Measurements from ENCODE around the gene TFB1M. TPM values are rescaled to one million over a fixed set of nuclear protein-coding genes. Genes with fewer than 3 reads are reported as not detected.

TFB1M gene
- polyA plus RNA-seq, 6 donors from 2014 or later, result 8.6 to 20.0 (median 14.9) TPM

DNA sequence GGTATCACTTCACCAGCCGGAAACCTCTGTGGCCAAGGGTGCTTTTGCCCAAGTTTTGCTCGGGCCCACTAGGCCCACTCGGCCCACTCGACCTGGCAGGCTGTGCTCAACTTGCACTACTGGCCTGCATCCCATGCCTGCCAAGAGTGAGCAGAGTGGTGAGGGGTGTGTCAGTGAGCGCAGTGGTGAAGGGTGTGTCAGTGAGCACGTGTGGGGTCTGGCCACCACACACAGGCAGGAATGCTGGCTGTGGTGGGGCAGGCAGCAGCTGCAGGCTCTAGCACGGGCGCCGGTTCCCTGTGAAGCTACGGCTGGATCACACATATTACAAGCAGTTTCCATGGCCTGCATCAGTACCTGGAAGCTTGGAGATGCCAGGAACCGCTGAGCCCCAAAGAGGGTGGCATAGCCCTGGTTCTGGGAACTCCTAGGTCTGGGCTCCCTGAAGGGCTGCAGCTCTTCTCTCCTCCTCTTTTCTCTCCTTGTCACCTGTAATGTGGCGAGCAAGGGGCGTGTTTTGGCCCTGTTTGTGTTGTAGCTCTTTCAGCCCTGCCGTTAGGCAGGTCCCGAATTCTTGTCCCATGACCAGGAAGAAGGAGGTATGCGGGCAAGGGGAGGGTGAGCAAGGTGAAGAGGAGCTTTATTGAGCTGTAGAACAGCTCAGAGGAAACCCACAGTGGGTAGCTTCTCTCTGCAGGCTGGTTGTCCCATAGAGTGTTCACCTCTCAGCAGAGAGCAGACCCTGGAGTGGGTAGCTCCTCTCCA lies 101.5 kb downstream of the TFB1M start:
- DNase-seq, result no peak
- Mint-ChIP-seq H3K27ac (no peak overlapping the region), H3K27me3 (peaks cover 0 to 6% (median 0%) of the 10 kb centered on the region in 3 donors), H3K4me3 (no peak overlapping the region), H3K4me1 (peaks cover 0 to 3% (median 0%) of the 10 kb centered on the region in 3 donors), H3K9me3 (peaks cover 0 to 3% (median 0%) of the 10 kb centered on the region in 7 donors), H3K36me3 (no peaks in the 10 kb centered on the region)
- ATAC-seq (ENCODE audit: low read depth in 2 of 2), result no peak

- DNase-seq (no peak), ATAC-seq (ENCODE audit: low read depth in 2 of 2) (no peak)
- Mint-ChIP-seq H3K27ac (no peak overlapping the region), H3K27me3 (peaks cover 0 to 6% (median 0%) of the 10 kb centered on the region in 3 donors), H3K36me3 (no peaks in the 10 kb centered on the region), H3K4me3 (no peak overlapping the region), H3K9me3 (peaks cover 0 to 3% (median 0%) of the 10 kb centered on the region in 7 donors), H3K4me1 (peaks cover 0 to 3% (median 0%) of the 10 kb centered on the region in 3 donors)
These were observed 102.2 kb downstream of the TFB1M start for GRCh38 chr6:155212106-155212505.

DNA sequence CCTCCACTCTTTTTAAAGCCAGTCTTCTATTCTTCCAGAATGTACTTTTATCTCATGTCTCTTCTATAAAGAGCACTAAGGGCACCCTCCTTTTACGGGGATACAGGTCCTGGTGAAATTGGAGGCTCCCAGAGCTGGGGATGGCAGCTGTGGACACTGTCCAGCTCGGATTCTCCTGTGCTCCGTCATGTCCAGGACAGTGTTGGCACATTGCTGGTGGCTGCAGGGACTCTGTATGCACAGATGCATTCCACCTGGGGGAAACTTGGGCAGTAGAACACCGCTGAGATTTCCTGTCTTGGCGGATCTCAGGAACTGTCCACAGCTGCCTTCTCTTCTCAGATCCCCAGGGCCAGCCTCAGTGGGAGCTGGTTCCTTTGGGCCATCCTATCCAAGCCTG lies 107.1 kb downstream of the TFB1M start:
- H3K4me3 Mint-ChIP-seq, result no peak overlapping the region

More for the DNA sequence above, 107.1 kb downstream of the TFB1M start:
- no peaks in the 10 kb centered on the region for H3K4me1 Mint-ChIP-seq
- no peaks in the 10 kb centered on the region for H3K36me3 Mint-ChIP-seq
- no peak for DNase-seq
- H3K27ac Mint-ChIP-seq, result no peak overlapping the region
- peaks cover 0 to 3% (median 0%) of the 10 kb centered on the region in 7 donors for H3K9me3 Mint-ChIP-seq
- no peaks in the 10 kb centered on the region for H3K27me3 Mint-ChIP-seq
- ATAC-seq (ENCODE audit: low read depth in 2 of 2), result no peak

Other genes with a start within 250 kb of the TFB1M start
- gene CLDN20, start 50.5 kb downstream of the TFB1M start, polyA plus RNA-seq (ENCODE audit: low read depth in 6 of 6), result under 1 TPM in 1 of 6 donors, not detected in 5; 0.22 TPM
- gene NOX3, start 141.4 kb upstream of the TFB1M start, polyA plus RNA-seq (ENCODE audit: low read depth in 6 of 6), result not detected